Measurements from ENCODE around the gene SAT1.
"Not testable (repeated sequence)": the region's sequence is repeated elsewhere in the genome, so short reads cannot be mapped to it uniquely, and the experiment has no call there.

Gene SAT1

GRCh38 chrX:23765449-23765848 lies 17.5 kb upstream of the SAT1 start:
- no peak for TF ChIP-seq CTCF (conservative IDR thresholded peaks at IDR 0.05)
- H3K27ac ChIP-seq: no peak overlapping the region

GRCh38 chrX:23765868-23766267 lies 17.1 kb upstream of the SAT1 start:
- no peak for TF ChIP-seq CTCF (conservative IDR thresholded peaks at IDR 0.05)
- H3K27ac ChIP-seq: no peak overlapping the region

DNA sequence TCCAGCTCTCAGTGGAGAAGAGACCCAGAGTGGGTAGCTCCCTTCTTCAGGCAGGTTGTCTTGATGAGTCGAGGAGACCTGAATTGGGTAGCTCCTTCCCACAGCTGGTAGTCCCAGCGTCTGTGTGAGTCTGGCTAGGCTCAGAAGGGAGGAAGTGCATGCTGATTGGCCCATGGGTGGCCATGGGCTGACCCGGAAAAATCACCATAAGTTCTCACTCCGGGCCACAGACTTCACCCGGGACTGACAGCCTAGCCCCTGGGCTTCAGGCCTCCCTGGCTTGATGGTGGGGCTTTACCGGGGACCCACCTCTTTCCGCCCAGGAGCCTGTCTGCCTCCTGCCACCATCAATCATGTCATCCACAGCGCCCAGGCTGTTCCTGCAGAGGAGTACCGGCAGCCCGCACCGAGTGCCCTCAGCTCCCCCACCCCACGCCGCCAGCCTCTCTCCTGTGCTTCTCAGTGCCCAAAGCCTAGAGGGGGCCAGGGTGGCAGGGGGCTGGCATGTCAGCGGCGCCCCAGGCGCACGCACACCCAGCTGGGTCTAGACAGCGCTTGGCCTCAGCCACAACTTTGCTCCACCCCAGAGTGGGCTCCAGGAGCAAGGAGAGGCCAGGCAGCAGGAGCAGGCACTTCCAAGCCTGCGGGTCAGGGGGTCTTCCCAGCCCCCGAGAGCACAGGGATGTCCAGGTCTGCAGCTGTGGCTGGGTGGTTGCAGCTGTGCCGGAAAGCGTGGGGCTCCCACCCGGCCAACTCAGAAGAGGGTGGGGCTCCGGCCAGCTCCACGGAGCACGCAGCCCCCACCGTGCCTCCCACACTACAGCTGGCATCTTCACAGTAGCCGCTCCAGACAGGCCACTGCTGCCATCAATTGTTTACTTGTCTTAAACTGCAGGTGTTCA lies 16.1 kb upstream of the SAT1 start:
- no peak for TF ChIP-seq CTCF (conservative IDR thresholded peaks at IDR 0.05)
- no peak overlapping the region for H3K27ac ChIP-seq

- TF ChIP-seq CTCF (conservative IDR thresholded peaks at IDR 0.05): no peak
- no peak overlapping the region for H3K27ac ChIP-seq
These were observed 12.8 kb upstream of the SAT1 start for GRCh38 chrX:23770142-23770541.

GRCh38 chrX:23771086-23771485 lies 11.9 kb upstream of the SAT1 start:
- not testable (repeated sequence) for H3K27ac ChIP-seq

DNA sequence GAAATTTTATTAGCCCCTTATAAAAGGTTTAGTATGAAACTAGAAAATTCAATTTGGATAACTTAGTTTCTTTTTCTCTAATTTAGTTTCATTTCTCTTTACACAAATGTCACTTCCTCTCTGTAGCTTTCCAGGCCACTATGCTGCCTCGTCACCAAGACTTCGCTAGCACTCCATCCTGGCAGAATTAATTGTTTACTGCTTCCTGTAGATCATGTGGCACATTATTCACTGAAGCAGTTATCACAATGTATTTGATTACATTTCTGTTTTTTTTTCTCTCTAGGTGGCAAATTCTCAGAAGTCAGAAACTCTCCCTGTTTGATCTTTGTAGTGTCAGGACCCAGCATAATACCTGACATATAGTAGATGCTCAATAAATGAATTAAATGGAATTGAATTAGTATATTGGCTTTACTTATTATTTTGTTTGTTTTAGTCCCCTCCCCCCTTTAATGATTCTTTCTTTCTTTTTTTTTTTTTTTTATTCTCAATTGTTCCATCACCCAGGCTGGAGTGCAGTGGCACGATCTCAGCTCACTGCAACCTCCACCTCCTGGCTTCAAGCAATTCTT lies 9.3 kb upstream of the SAT1 start:
- H3K27ac ChIP-seq: no peak overlapping the region
- TF ChIP-seq CTCF (conservative IDR thresholded peaks at IDR 0.05): no peak

DNA sequence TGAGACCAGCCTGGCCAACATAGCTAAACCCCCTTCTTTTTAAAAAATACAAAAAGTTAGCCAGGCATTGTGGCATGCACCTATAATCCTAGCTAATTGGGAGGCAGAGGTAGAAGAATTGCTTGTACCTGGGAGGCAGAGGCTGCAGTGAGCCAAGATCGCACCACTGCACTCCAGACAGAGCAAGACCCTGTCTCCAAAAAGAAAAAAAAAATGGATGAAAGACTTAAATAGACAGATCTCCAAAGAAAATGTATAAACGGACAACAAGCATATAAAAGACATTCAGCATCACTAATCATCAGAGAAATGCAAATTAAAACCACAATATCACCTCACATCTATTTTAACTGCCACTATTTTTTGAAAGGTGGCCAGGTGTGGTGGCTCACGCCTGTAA lies 6.6 kb upstream of the SAT1 start:
- H3K27ac ChIP-seq: no peak overlapping the region
- TF ChIP-seq CTCF (conservative IDR thresholded peaks at IDR 0.05): no peak

GRCh38 chrX:23779025-23779424 lies 3.9 kb upstream of the SAT1 start:
- no peak for TF ChIP-seq CTCF (conservative IDR thresholded peaks at IDR 0.05)
- no peak overlapping the region for H3K27ac ChIP-seq

All from VCaP (cell line).